KMS-11 (cell line): ENCODE data around the gene SRPRB.

Experiments
- H2AFZ ChIP-seq: fragments of 200-600 bp; sonication (generic); 2 replicates; pipeline ENCODE4 v1.6.1; 2016; ENCODE audit warnings: antibody characterized with exemption, mixed run types, low read depth
- H3K27ac ChIP-seq: fragments of 200-600 bp; sonication (generic); 2 replicates; pipeline ENCODE4 v1.6.1; 2016; ENCODE audit warnings: mild to moderate bottlenecking, mixed run types
- H3K27me3 ChIP-seq: fragments of 200-600 bp; sonication (generic); 2 replicates; pipeline ENCODE4 v1.6.1; 2017; ENCODE audit warnings: mild to moderate bottlenecking, low read depth, mixed run types, moderate library complexity; ENCODE audit not compliant: insufficient read depth
- H3K36me3 ChIP-seq: fragments of 200-600 bp; sonication (generic); 2 replicates; pipeline ENCODE4 v1.6.1; 2017; ENCODE audit warnings: mild to moderate bottlenecking, mixed run types; ENCODE audit not compliant: insufficient read depth
- H3K4me1 ChIP-seq: fragments of 200-600 bp; sonication (generic); 2 replicates; pipeline ENCODE4 v1.6.1; 2016; ENCODE audit warnings: mild to moderate bottlenecking, low read depth, mixed run types; ENCODE audit not compliant: poor library complexity, severe bottlenecking
- H3K4me2 ChIP-seq: fragments of 200-600 bp; sonication (generic); 2 replicates; pipeline ENCODE4 v1.7.0; 2016; ENCODE audit warnings: mild to moderate bottlenecking, mixed run types
- H3K4me3 ChIP-seq: fragments of 200-600 bp; sonication (generic); IDR thresholded peaks from 2 replicates; pipeline ENCODE4 v1.6.1; 2017; ENCODE audit warnings: low read depth, low read length, mixed read lengths; ENCODE audit not compliant: insufficient read depth
- H3K79me2 ChIP-seq: fragments of 200-600 bp; sonication (generic); 2 replicates; pipeline ENCODE4 v1.6.1; 2016; ENCODE audit warnings: low read depth, mixed run types; ENCODE audit not compliant: insufficient read depth
- H3K9ac ChIP-seq: fragments of 200-600 bp; sonication (generic); 2 replicates; pipeline ENCODE4 v1.6.1; 2016; ENCODE audit warnings: mild to moderate bottlenecking, mixed run types
- H4K20me1 ChIP-seq: fragments of 200-600 bp; sonication (generic); 2 replicates; pipeline ENCODE4 v1.6.1; 2016; ENCODE audit warnings: mild to moderate bottlenecking, mixed run types; ENCODE audit not compliant: insufficient read depth
- TF ChIP-seq, protein P1 (sequence below): fragments of 200-600 bp; sonication (generic); conservative IDR thresholded peaks from 2 replicates; pipeline ENCODE4 v1.6.1; 2017; ENCODE audit warnings: low read depth, mild to moderate bottlenecking, antibody characterized with exemption, low read length, moderate library complexity, mixed read lengths

The SRPRB gene

DNA sequence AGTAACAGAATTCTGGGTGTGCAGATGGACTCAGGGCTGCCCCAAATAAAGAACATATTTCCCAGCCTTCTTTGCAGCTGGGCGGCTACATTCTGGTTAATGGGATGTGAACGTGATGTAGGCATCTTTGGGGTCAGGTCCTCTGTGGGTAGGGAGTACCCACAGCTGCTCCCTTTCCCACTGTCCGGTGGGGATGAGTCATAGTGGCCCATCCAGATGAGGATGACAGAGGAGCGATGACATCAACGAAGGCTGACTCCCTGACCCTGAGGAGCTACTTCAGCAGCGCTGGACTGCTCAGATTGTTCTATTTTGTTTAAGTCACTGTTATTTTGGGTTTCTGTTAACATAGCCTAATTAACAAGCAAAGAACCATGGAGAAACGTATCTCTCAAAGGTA, 38.0 kb downstream of the SRPRB start:
- Histone ChIP-seq H3K27me3 (no peaks in the 10 kb centered on the region), H3K4me1 (no peaks in the 10 kb centered on the region), H3K4me2 (no peak overlapping the region), H3K9ac (no peak overlapping the region), H3K79me2 (no peaks in the 10 kb centered on the region), H3K4me3 (no peak overlapping the region), H2AFZ (no peak overlapping the region), H3K27ac (no peak overlapping the region), H4K20me1 (no peaks in the 10 kb centered on the region), H3K36me3 (no peaks in the 10 kb centered on the region)
- TF ChIP-seq, protein P1, sequence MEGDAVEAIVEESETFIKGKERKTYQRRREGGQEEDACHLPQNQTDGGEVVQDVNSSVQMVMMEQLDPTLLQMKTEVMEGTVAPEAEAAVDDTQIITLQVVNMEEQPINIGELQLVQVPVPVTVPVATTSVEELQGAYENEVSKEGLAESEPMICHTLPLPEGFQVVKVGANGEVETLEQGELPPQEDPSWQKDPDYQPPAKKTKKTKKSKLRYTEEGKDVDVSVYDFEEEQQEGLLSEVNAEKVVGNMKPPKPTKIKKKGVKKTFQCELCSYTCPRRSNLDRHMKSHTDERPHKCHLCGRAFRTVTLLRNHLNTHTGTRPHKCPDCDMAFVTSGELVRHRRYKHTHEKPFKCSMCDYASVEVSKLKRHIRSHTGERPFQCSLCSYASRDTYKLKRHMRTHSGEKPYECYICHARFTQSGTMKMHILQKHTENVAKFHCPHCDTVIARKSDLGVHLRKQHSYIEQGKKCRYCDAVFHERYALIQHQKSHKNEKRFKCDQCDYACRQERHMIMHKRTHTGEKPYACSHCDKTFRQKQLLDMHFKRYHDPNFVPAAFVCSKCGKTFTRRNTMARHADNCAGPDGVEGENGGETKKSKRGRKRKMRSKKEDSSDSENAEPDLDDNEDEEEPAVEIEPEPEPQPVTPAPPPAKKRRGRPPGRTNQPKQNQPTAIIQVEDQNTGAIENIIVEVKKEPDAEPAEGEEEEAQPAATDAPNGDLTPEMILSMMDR, result no peak

DNA sequence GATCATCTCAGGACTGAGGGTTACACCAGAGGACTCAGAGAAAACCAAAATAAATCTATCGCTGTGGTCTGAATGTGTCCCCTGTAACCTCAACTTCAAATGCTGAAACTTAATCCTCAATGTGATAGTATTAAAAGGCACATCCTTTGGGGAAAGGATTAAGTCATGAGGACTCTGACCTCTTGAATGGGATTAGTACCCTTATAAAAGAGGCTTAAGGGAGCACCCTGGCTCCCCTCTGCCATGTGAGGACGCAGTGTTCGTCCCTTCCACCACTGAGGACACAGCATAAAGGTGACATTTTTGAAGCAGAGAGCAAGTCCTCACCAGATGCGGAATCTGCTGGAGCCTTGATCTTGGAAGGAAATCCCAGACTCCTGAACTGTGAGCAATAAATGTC, 39.5 kb downstream of the SRPRB start:
- H3K27ac ChIP-seq, result no peak overlapping the region
- no peaks in the 10 kb centered on the region for H3K27me3 ChIP-seq
- no peaks in the 10 kb centered on the region for H4K20me1 ChIP-seq
- TF ChIP-seq, protein P1, result no peak
- no peaks in the 10 kb centered on the region for H3K4me1 ChIP-seq
- no peaks in the 10 kb centered on the region for H3K79me2 ChIP-seq
- no peak overlapping the region for H3K9ac ChIP-seq
- no peak overlapping the region for H3K4me2 ChIP-seq
- H3K36me3 ChIP-seq, result no peaks in the 10 kb centered on the region
- H3K4me3 ChIP-seq, result no peak overlapping the region
- no peak overlapping the region for H2AFZ ChIP-seq

DNA sequence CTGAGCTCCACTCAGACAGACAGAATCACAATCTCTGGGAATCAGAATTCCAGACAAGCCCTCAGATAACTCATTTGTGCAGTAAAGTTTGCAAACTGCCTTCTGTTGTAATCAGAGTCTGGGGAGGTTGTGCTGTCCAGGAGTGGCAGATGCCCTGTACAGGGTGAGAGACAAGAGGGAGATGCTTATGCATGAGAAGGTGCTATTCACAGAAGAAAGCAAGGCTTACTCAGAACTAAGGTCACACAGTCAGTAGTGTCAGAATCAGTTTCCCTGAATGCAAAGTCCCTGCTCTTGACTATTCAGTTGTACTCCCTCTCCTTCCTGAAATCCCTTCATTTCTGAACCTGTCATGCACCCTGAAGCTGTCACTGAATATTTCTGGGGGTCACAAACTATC, 43.7 kb downstream of the SRPRB start:
- H3K4me2 ChIP-seq, result no peak overlapping the region
- TF ChIP-seq, protein P1, result no peak
- H4K20me1 ChIP-seq, result no peaks in the 10 kb centered on the region
- no peak overlapping the region for H3K4me3 ChIP-seq
- H3K4me1 ChIP-seq, result no peaks in the 10 kb centered on the region
- H3K27ac ChIP-seq, result no peak overlapping the region
- no peak overlapping the region for H3K9ac ChIP-seq
- no peaks in the 10 kb centered on the region for H3K27me3 ChIP-seq
- no peak overlapping the region for H2AFZ ChIP-seq
- no peaks in the 10 kb centered on the region for H3K36me3 ChIP-seq
- no peaks in the 10 kb centered on the region for H3K79me2 ChIP-seq

DNA sequence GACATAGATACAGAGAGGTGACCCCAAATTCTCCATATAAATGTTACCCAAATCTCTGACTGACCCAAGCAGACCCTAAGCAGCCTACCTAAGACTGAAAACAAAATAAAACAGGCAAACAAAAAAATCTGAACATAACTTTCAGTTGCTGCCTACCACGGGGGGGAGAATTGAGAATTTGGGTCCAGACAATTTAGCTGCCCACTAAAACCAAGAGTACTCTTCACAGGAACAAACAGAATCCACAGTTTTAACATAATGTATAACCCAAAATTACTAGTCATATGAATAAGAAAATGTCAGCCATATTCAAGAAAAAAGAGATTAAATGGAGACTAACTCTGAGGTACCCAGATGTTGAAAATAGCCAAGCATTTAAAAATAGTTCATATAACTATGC, 44.4 kb downstream of the SRPRB start:
- Histone ChIP-seq H4K20me1 (no peaks in the 10 kb centered on the region), H3K4me2 (no peak overlapping the region), H3K27ac (no peak overlapping the region), H3K4me1 (no peaks in the 10 kb centered on the region), H2AFZ (no peak overlapping the region), H3K79me2 (no peaks in the 10 kb centered on the region), H3K4me3 (no peak overlapping the region), H3K36me3 (no peaks in the 10 kb centered on the region), H3K9ac (no peak overlapping the region), H3K27me3 (no peaks in the 10 kb centered on the region)
- TF ChIP-seq, protein P1, result no peak
